Right forelimb (tissue), 1 donor: ENCODE data around the gene PRR16.
"Not testable (repeated sequence)": the region's sequence is repeated elsewhere in the genome, so short reads cannot be mapped to it uniquely, and the experiment has no call there.

Experiments
- DNase-seq: peaks from one replicate; pipeline ENCODE4 v3.0.0-alpha.2; 2018

Gene PRR16

GRCh38 chr5:120678279-120678678, 214.2 kb downstream of the PRR16 start:
- no peak for DNase-seq

GRCh38 chr5:120682851-120683250, 218.8 kb downstream of the PRR16 start:
- DNase-seq, result no peak

- no peak for DNase-seq
These were observed 219.5 kb downstream of the PRR16 start for GRCh38 chr5:120683580-120683979.

GRCh38 chr5:120684213-120684612, 220.1 kb downstream of the PRR16 start:
- no peak for DNase-seq

GRCh38 chr5:120684749-120685415, 220.8 kb downstream of the PRR16 start:
- no peak for DNase-seq

- DNase-seq, result no peak
These were observed 226.7 kb downstream of the PRR16 start for GRCh38 chr5:120690621-120691407.

GRCh38 chr5:120692325-120692724, 228.2 kb downstream of the PRR16 start:
- no peak for DNase-seq

- no peak for DNase-seq
These were observed 231.3 kb downstream of the PRR16 start for GRCh38 chr5:120695368-120695880.

GRCh38 chr5:120697147-120697546, 233.0 kb downstream of the PRR16 start:
- no peak for DNase-seq

GRCh38 chr5:120697670-120698327, 233.7 kb downstream of the PRR16 start:
- not testable (repeated sequence) for DNase-seq

GRCh38 chr5:120700653-120701052, 236.6 kb downstream of the PRR16 start:
- not testable (repeated sequence) for DNase-seq

- DNase-seq, result not testable (repeated sequence)
These were observed 238.9 kb downstream of the PRR16 start for GRCh38 chr5:120702817-120703538.

GRCh38 chr5:120703918-120704587, 240.0 kb downstream of the PRR16 start:
- DNase-seq, result no peak

- no peak for DNase-seq
These were observed 242.8 kb downstream of the PRR16 start for GRCh38 chr5:120706877-120707276.

GRCh38 chr5:120717381-120717780, 253.3 kb downstream of the PRR16 start:
- DNase-seq, result no peak

GRCh38 chr5:120730214-120730613, 266.1 kb downstream of the PRR16 start:
- DNase-seq, result no peak

GRCh38 chr5:120734033-120734432, 269.9 kb downstream of the PRR16 start:
- DNase-seq, result no peak

- DNase-seq, result no peak
These were observed 271.0 kb downstream of the PRR16 start for GRCh38 chr5:120735076-120735475.
